Osteoblast (primary cell): ENCODE data around the gene ING5. TPM values are rescaled to one million over a fixed set of nuclear protein-coding genes. Genes with fewer than 3 reads are reported as not detected.
"Not testable (repeated sequence)": the region's sequence is repeated elsewhere in the genome, so short reads cannot be mapped to it uniquely, and the experiment has no call there.

ENCODE experiments used
- DNase-seq: peaks from one replicate; pipeline ENCODE4 v3.0.0; 2011; ENCODE audit warnings: low spot score, mixed read lengths; ENCODE audit not compliant: insufficient read length; ENCODE audit errors: missing footprints
- H2AFZ ChIP-seq: 2 replicates; pipeline ENCODE4 v1.6.0; 2011; ENCODE audit warnings: mild to moderate bottlenecking, low read length
- H3K27ac ChIP-seq: 2 replicates; pipeline ENCODE4 v1.5.1; 2011; ENCODE audit warnings: mild to moderate bottlenecking, low read depth, low read length, moderate library complexity
- H3K27me3 ChIP-seq: 2 replicates; pipeline ENCODE4 v1.6.0; 2012; ENCODE audit warnings: mild to moderate bottlenecking, control low read depth, inconsistent platforms, low read length, moderate library complexity; ENCODE audit not compliant: insufficient read depth
- H3K36me3 ChIP-seq: 2 replicates; pipeline ENCODE4 v1.5.1; 2011; ENCODE audit warnings: mild to moderate bottlenecking, low read length, control low read depth, moderate library complexity; ENCODE audit not compliant: insufficient read depth
- H3K4me1 ChIP-seq: 2 replicates; pipeline ENCODE4 v1.5.1; 2011; ENCODE audit warnings: mild to moderate bottlenecking, low read length, control low read depth, moderate library complexity; ENCODE audit not compliant: insufficient read depth
- H3K4me2 ChIP-seq: 2 replicates; pipeline ENCODE4 v1.6.0; 2011; ENCODE audit warnings: mild to moderate bottlenecking, low read length; ENCODE audit not compliant: insufficient read depth
- H3K4me3 ChIP-seq: fragments of 200-600 bp; sonication (generic); 3 replicates; pipeline ENCODE4 v1.5.1; 2012; ENCODE audit warnings: mild to moderate bottlenecking, low read length, inconsistent platforms; ENCODE audit not compliant: insufficient read depth
- H3K79me2 ChIP-seq: 2 replicates; pipeline ENCODE4 v1.6.0; 2012; ENCODE audit warnings: mild to moderate bottlenecking, low read length, control low read depth, inconsistent platforms; ENCODE audit not compliant: insufficient read depth
- H3K9me3 ChIP-seq: 2 replicates; pipeline ENCODE4 v1.5.1; 2011; ENCODE audit warnings: low read depth, low read length, control low read depth
- H4K20me1 ChIP-seq: 2 replicates; pipeline ENCODE4 v1.6.0; 2012; ENCODE audit warnings: mild to moderate bottlenecking, low read length, control low read depth; ENCODE audit not compliant: insufficient read depth
- total RNA-seq: library from RNA; depleted of rRNA; stranded (reverse); fragments of >200 nt; gene quantifications from 2 replicates; pipeline ENCODE4 v1.2.3, GENCODE V29; 2012
- TF ChIP-seq, protein P1 (sequence below): IDR thresholded peaks from 2 replicates; pipeline ENCODE4 v1.5.1; 2011; ENCODE audit warnings: mild to moderate bottlenecking, low read depth, low read length, moderate library complexity; ENCODE audit errors: extremely low read depth

The ING5 gene
- total RNA-seq, 1 donor: 16.6 TPM

GRCh38 chr2:241755777-241756176 lies 53.9 kb downstream of the ING5 start:
- Histone ChIP-seq H4K20me1 (peaks cover 16% of the 10 kb centered on the region), H3K27me3 (no peaks in the 10 kb centered on the region), H3K4me3 (no peak overlapping the region)

DNA sequence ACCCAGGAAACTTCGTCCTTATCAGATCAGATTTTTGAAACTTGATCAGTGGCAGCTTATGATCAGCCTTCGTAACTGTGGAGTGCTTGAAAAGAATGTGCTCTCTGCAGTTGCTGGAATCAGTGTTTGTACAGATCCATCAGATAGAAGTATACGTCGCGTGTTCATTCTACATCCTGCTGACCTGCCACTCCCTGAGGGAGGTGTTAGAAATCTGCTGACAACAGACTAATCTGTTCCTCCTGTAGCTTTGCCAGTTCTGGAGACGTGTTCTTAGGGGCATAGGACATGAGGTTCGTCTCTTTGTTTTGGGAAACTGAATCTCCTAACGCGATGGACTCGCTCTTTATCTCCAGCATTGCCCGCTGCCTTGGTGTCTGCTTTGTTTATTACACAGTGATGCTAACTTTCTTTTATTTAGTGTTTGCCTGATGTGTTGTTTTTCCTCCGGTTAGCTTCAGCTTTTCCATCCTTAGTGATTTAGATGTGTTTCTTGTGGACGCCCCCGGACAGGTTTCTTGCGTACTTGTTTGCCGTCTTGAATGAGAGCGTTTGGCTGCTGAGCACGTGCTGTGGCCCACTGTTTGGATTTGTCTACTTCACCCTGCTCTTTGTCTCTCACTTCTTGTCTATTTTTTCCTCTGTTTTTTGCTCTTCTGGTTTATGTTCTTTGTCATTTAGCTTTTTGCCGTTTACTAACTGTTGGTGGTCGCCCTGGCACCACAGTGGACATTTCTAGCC lies 57.4 kb downstream of the ING5 start:
- H3K4me3 ChIP-seq: no peak overlapping the region

More at GRCh38 chr2:241755777-241756176, 53.9 kb downstream of the ING5 start:
- DNase-seq: no peak
- Histone ChIP-seq H3K36me3 (peaks cover 35% of the 10 kb centered on the region), H3K4me2 (no peak overlapping the region), H3K4me1 (no peaks in the 10 kb centered on the region), H3K9me3 (peaks cover 2% of the 10 kb centered on the region), H3K79me2 (no peaks in the 10 kb centered on the region), H2AFZ (no peak overlapping the region), H3K27ac (no peak overlapping the region)
- TF ChIP-seq, protein P1, sequence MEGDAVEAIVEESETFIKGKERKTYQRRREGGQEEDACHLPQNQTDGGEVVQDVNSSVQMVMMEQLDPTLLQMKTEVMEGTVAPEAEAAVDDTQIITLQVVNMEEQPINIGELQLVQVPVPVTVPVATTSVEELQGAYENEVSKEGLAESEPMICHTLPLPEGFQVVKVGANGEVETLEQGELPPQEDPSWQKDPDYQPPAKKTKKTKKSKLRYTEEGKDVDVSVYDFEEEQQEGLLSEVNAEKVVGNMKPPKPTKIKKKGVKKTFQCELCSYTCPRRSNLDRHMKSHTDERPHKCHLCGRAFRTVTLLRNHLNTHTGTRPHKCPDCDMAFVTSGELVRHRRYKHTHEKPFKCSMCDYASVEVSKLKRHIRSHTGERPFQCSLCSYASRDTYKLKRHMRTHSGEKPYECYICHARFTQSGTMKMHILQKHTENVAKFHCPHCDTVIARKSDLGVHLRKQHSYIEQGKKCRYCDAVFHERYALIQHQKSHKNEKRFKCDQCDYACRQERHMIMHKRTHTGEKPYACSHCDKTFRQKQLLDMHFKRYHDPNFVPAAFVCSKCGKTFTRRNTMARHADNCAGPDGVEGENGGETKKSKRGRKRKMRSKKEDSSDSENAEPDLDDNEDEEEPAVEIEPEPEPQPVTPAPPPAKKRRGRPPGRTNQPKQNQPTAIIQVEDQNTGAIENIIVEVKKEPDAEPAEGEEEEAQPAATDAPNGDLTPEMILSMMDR: no peak

GRCh38 chr2:241759893-241760292 lies 58.1 kb downstream of the ING5 start:
- Histone ChIP-seq H4K20me1 (peaks cover 18% of the 10 kb centered on the region), H3K36me3 (peaks cover 24% of the 10 kb centered on the region)
- not testable (repeated sequence) for H3K27me3 ChIP-seq, DNase-seq, H3K4me1 ChIP-seq, H3K27ac ChIP-seq, H3K4me2 ChIP-seq, H3K9me3 ChIP-seq, H3K79me2 ChIP-seq, H2AFZ ChIP-seq, H3K4me3 ChIP-seq

More for the DNA sequence above, 57.4 kb downstream of the ING5 start:
- Histone ChIP-seq H3K27ac (no peak overlapping the region), H3K27me3 (no peaks in the 10 kb centered on the region), H3K9me3 (peaks cover 2% of the 10 kb centered on the region), H3K36me3 (peaks cover 24% of the 10 kb centered on the region), H3K4me2 (no peak overlapping the region), H2AFZ (no peak overlapping the region), H3K4me1 (no peaks in the 10 kb centered on the region), H4K20me1 (peaks cover 18% of the 10 kb centered on the region), H3K79me2 (no peaks in the 10 kb centered on the region)
- peak; percentile 49 for DNase-seq
- TF ChIP-seq, protein P1: no peak

GRCh38 chr2:241760301-241760771 lies 58.5 kb downstream of the ING5 start:
- peak; percentile 41 for DNase-seq
- Histone ChIP-seq H3K4me3 (no peak overlapping the region), H2AFZ (no peak overlapping the region), H3K9me3 (peaks cover 2% of the 10 kb centered on the region), H3K79me2 (no peaks in the 10 kb centered on the region), H3K27ac (no peak overlapping the region), H3K36me3 (peaks cover 24% of the 10 kb centered on the region), H4K20me1 (peaks cover 17% of the 10 kb centered on the region), H3K4me2 (no peak overlapping the region), H3K4me1 (no peaks in the 10 kb centered on the region), H3K27me3 (no peaks in the 10 kb centered on the region)
- TF ChIP-seq, protein P1: no peak
